ENCODE data around the gene SNX13.
"Not testable (repeated sequence)": the region's sequence is repeated elsewhere in the genome, so short reads cannot be mapped to it uniquely, and the experiment has no call there.

GRCh38 chr7:17909310-17909709 lies 31.0 kb downstream of the SNX13 start:
- not testable (repeated sequence) for TF ChIP-seq CTCF, EZH2phosphoT487 (IDR thresholded peaks at IDR 0.05; ENCODE audit: low read length)
